GM12878 (cell line): ENCODE data around the gene PHYKPL. TPM values are rescaled to one million over a fixed set of nuclear protein-coding genes. Genes with fewer than 3 reads are reported as not detected.

Source experiments
- ATAC-seq: fragments of 200-7000 bp; cut with Tn5 transposase; 3 replicates; pipeline ENCODE4 v1.9.1; 2020; ENCODE audit warnings: mild to moderate bottlenecking, moderate library complexity
- BruUV-seq: library from RNA; stranded (reverse); fragments of 400-500 nt; replicated peaks from 2 replicates; lab custom pipeline; 2021; lab: Mats Ljungman, UMichigan
- CTCF ChIA-PET: fragments of 300-600 bp; sonication (Branson Sonifier 250); formaldehyde crosslinking; extraction: SDS; loops from one replicate; lab custom pipeline; 2021; ENCODE audit warnings: inconsistent platforms; lab: Yijun Ruan, JAX
- POLR2A ChIA-PET: fragments of 350-600 bp; formaldehyde crosslinking; extraction: SDS; loops from one replicate; lab custom pipeline; 2021; ENCODE audit warnings: inconsistent platforms; lab: Charles Lee
- RAD21 ChIA-PET: fragments of 300-600 bp; sonication (Branson Sonifier 250); formaldehyde crosslinking; loops from one replicate; lab custom pipeline; 2023; ENCODE audit warnings: antibody characterized with exemption; ENCODE audit not compliant: unreplicated experiment; lab: Charles Lee
- SMC1A ChIA-PET: fragments of 300-600 bp; sonication (Branson Sonifier 250); formaldehyde crosslinking; loops from one replicate; lab custom pipeline; 2023; ENCODE audit not compliant: unreplicated experiment, uncharacterized antibody; lab: Charles Lee
- DNase-seq: peaks from one replicate; pipeline ENCODE4 v3.0.0-alpha.2; 2011; ENCODE audit warnings: low read depth, low spot score
- FAIRE-seq: peaks from 3 replicates; lab custom pipeline; 2011; peaks lifted over from hg19 to GRCh38; lab: Jason Lieb, UNC
- H2AFZ ChIP-seq: 2 replicates; pipeline ENCODE4 v1.6.0; 2011; ENCODE audit warnings: low read depth, low read length, control low read depth; ENCODE audit not compliant: control insufficient read depth
- H3K27ac ChIP-seq: 2 replicates; pipeline ENCODE4 v1.5.1; 2011; ENCODE audit warnings: control low read depth; ENCODE audit not compliant: control insufficient read depth, insufficient read depth
- H3K27me3 ChIP-seq, 2 experiments: replicated peaks in 1 of 2; 2 replicates each; pipeline versions ENCODE4 v1.6.0 to v1.6.1; 2011; ENCODE audit warnings: low read length in 1 of 2; ENCODE audit not compliant: control insufficient read depth in 2 of 2, insufficient read depth in 2 of 2
- H3K36me3 ChIP-seq, 2 experiments: 2 replicates each; pipeline ENCODE4 v1.5.1; 2011; ENCODE audit warnings: low read length in 1 of 2; ENCODE audit not compliant: control insufficient read depth in 2 of 2, insufficient read depth in 2 of 2
- H3K4me1 ChIP-seq: 2 replicates; pipeline ENCODE4 v1.6.1; 2011; ENCODE audit warnings: mild to moderate bottlenecking, low read length, moderate library complexity, mixed read lengths; ENCODE audit not compliant: control insufficient read depth, insufficient read depth
- H3K4me2 ChIP-seq: 2 replicates; pipeline ENCODE4 v1.6.0; 2011; ENCODE audit warnings: control low read depth; ENCODE audit not compliant: control insufficient read depth, insufficient read depth
- H3K4me3 ChIP-seq: fragments of 200-600 bp; sonication (generic); 2 replicates; pipeline ENCODE4 v1.5.1; 2016
- H3K79me2 ChIP-seq: 2 replicates; pipeline ENCODE4 v1.6.0; 2011; ENCODE audit warnings: low read length; ENCODE audit not compliant: control insufficient read depth, insufficient read depth
- H3K9ac ChIP-seq: 2 replicates; pipeline ENCODE4 v1.8.0; 2011; ENCODE audit warnings: low read length, control low read depth, mixed read lengths; ENCODE audit not compliant: control insufficient read depth, insufficient read depth
- H3K9me3 ChIP-seq: replicated peaks from 3 replicates; pipeline ENCODE4 v1.5.1; 2011; ENCODE audit warnings: mild to moderate bottlenecking, low read length; ENCODE audit not compliant: control insufficient read depth, insufficient read depth
- H4K20me1 ChIP-seq: 2 replicates; pipeline ENCODE4 v1.6.0; 2011; ENCODE audit not compliant: control insufficient read depth, insufficient read depth
- CBFB ChIP-seq: IDR thresholded peaks from 2 replicates; pipeline ENCODE4 v1.6.1; 2016; ENCODE audit warnings: antibody characterized with exemption, low read depth
- CREB1 ChIP-seq: IDR thresholded peaks from 2 replicates; pipeline ENCODE4 v1.6.1; 2012; ENCODE audit warnings: low read depth, mild to moderate bottlenecking, inconsistent platforms
- MTA3 ChIP-seq: IDR thresholded peaks from 2 replicates; pipeline ENCODE4 v1.6.1; 2012; ENCODE audit warnings: low read length, inconsistent platforms, borderline replicate concordance
- PML ChIP-seq: IDR thresholded peaks from 2 replicates; pipeline ENCODE4 v1.6.1; 2012; ENCODE audit warnings: low read length, inconsistent platforms
- POLR2A ChIP-seq: IDR thresholded peaks from 2 replicates; pipeline ENCODE4 v1.6.1; 2011; ENCODE audit warnings: low read depth, mild to moderate bottlenecking, low read length
- POLR2AphosphoS2 ChIP-seq: IDR thresholded peaks from 2 replicates; pipeline ENCODE4 v1.6.1; 2011; ENCODE audit warnings: low read depth, mild to moderate bottlenecking, low read length, improper control_type of control experiment, moderate library complexity
- POLR2AphosphoS5 ChIP-seq: IDR thresholded peaks from 2 replicates; pipeline ENCODE4 v1.6.1; 2011; ENCODE audit warnings: mild to moderate bottlenecking, low read length, inconsistent platforms
- POU2F2 ChIP-seq: IDR thresholded peaks from 3 replicates; pipeline ENCODE4 v1.6.1; 2011; ENCODE audit warnings: low read depth, mild to moderate bottlenecking, low read length, borderline replicate concordance
- RFX5 ChIP-seq: IDR thresholded peaks from 2 replicates; pipeline ENCODE4 v1.6.1; 2011; ENCODE audit warnings: low read depth, low read length, improper control_type of control experiment
- SMAD5 ChIP-seq: IDR thresholded peaks from 2 replicates; pipeline ENCODE4 v1.6.1; 2016; ENCODE audit warnings: antibody characterized with exemption, low read depth
- TCF7 ChIP-seq: IDR thresholded peaks from 2 replicates; pipeline ENCODE4 v1.6.1; 2014; ENCODE audit warnings: antibody characterized with exemption, borderline replicate concordance
- ZBED1 ChIP-seq: IDR thresholded peaks from 2 replicates; pipeline ENCODE4 v1.6.1; 2016; ENCODE audit warnings: borderline replicate concordance
- ZBTB11 ChIP-seq: fragments of 450-650 bp; formaldehyde crosslinking; IDR thresholded peaks from 2 replicates; pipeline ENCODE4 v1.5.0; 2022; ENCODE audit warnings: mild to moderate bottlenecking, missing genetic modification characterization
- ZNF384 ChIP-seq: IDR thresholded peaks from 2 replicates; pipeline ENCODE4 v1.6.1; 2012; ENCODE audit warnings: low read depth, mild to moderate bottlenecking, low read length, improper control_type of control experiment, borderline replicate concordance
- WGBS: methylation state at CpG from one replicate; pipeline ENCODE4 v1.1.6; 2016; ENCODE audit warnings: low lambda C conversion rate; ENCODE audit not compliant: insufficient replicate concordance, insufficient coverage; ENCODE audit errors: missing lambda C conversion rate; 5-methylcytosine and 5-hydroxymethylcytosine counted together
- in situ Hi-C: fragments of 300-500 bp; cut with MboI; formaldehyde crosslinking; loops from 9 replicates; pipeline ENCODE4 v1.14.3; 2018; ENCODE audit warnings: mixed read lengths
- intact Hi-C: fragments of 100-400 bp; cut with micrococcal nuclease; formaldehyde crosslinking; loops from one replicate; pipeline ENCODE4 v1.14.2; 2022; ENCODE audit not compliant: unreplicated experiment
- polyA plus RNA-seq, 11 experiments: library from polyadenylated mRNA; depleted of rRNA in 4 of 11; unstranded in 6 of 11; stranded (reverse) in 5 of 11; fragments of >200 nt; fragmentation: Nextera tagmentation in 4 of 11; fragmentation: Illumina TruSeq in 1 of 11; extraction: Ambion mirVana in 4 of 11; extraction: Trizol in 1 of 11; gene quantifications; 1 replicate in 1 of 11; 2 replicates in 10 of 11; pipeline versions ENCODE4 v1.2.1 to v1.2.3, GENCODE V29; 2011 to 2016; ENCODE audit warnings: inconsistent platforms in 2 of 11, missing spikeins in 2 of 11, low read depth in 1 of 11
- total RNA-seq, 4 experiments: library from RNA; depleted of rRNA in 3 of 4; stranded (reverse); fragments of >200 nt in 3 of 4; fragmentation: Illumina TruSeq in 1 of 4; extraction: Trizol in 1 of 4; gene quantifications; 2 replicates each; pipeline versions ENCODE4 v1.2.1 to v1.2.3, GENCODE V29; 2013 to 2021
- TF ChIP-seq, protein P1 (sequence below): fragments of 150-350 bp; IDR thresholded peaks from 2 replicates; pipeline ENCODE4 v1.6.1; 2014; ENCODE audit warnings: mild to moderate bottlenecking, low read depth, low read length

Gene PHYKPL
- total and polyA plus RNA-seq, 10 of the 15 experiments (the other 5 are each of a cell fraction or from before 2014, with no cell fraction given): 4.5 to 53.9 (median 25.6) TPM

DNA sequence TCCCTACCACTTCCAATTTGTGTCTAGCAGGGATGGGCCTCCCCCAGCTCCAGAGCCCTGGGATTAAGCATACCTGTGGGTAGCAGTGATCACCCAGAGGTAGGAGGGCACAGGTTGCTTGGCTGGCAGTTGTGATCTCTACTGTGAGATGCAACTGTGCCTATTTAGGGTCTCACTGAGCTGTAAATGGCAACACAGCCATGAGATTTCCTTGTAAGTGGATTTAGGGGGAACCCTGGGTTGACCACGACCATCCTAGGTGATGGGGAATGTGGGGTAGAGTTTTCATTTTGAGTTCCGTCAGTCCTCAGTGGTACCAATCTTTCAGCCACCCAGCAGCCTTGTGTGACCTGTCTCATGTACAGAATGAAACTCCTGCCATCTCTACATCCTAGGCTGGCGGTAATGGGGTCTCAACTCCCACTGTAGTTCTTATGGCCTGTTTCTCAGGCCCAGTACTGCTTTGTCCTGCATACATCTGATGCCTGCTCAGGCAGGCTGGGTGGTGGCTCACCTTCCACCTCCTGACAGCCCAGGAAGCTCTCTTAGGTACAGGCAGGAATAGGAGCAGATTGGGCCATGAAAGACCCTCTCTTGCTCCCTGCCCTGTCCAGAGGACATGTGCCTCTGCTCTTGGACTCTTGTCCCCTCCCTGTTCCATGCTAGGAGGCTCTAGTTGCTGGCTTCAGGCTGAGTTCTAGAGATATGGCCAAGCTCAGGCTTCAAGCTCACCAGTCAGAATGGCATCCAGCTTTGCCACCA, 20.2 kb downstream of the PHYKPL start:
- Histone ChIP-seq H3K9ac (no peak overlapping the region), H3K4me2 (no peak overlapping the region), H4K20me1 (peaks cover 8% of the 10 kb centered on the region), H3K27me3 (no peaks in the 10 kb centered on the region), H3K4me1 (peaks cover 6% of the 10 kb centered on the region), H3K79me2 (peaks cover 26% of the 10 kb centered on the region), H2AFZ (no peak overlapping the region), H3K4me3 (no peak overlapping the region), H3K9me3 (no peaks in the 10 kb centered on the region), H3K27ac (no peak overlapping the region), H3K36me3 (peaks cover 57 to 58% of the 10 kb centered on the region in 2 experiments)
- in situ Hi-C loops: no loop called here
- ChIA-PET CTCF (no interaction called here), RAD21 (no interaction called here), SMC1A (no interaction called here), POLR2A (interaction anchor here (2.0 kb wide), 1 partner anchor 20 kb away, joined by 4 read pairs; the partner anchor contains the start of gene PHYKPL)
- TF ChIP-seq ZBTB11 (CRISPR knock-in tag) (no peak), POLR2AphosphoS2 (peak; percentile 21), POU2F2 (0 out of 3 replicates have a peak, but pooled peaks have one; percentile 30), RFX5 (no peak), CREB1 (0 out of 2 replicates have a peak, but pooled peaks have one; percentile 6), MTA3 (0 out of 2 replicates have a peak, but pooled peaks have one; percentile 6), SMAD5 (peak; percentile 56), POLR2A (peak; percentile 24), ZBED1 (0 out of 2 replicates have a peak, but pooled peaks have one; percentile 1), CBFB (0 out of 2 replicates have a peak, but pooled peaks have one; percentile 49), POLR2AphosphoS5 (peak; percentile 70; the same call in 1 of the 2 replicates), PML (0 out of 2 replicates have a peak, but pooled peaks have one; percentile 0), ZNF384 (no peak), TCF7 (no peak)
- TF ChIP-seq, protein P1, sequence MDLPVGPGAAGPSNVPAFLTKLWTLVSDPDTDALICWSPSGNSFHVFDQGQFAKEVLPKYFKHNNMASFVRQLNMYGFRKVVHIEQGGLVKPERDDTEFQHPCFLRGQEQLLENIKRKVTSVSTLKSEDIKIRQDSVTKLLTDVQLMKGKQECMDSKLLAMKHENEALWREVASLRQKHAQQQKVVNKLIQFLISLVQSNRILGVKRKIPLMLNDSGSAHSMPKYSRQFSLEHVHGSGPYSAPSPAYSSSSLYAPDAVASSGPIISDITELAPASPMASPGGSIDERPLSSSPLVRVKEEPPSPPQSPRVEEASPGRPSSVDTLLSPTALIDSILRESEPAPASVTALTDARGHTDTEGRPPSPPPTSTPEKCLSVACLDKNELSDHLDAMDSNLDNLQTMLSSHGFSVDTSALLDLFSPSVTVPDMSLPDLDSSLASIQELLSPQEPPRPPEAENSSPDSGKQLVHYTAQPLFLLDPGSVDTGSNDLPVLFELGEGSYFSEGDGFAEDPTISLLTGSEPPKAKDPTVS: no peak
- DNase-seq (no peak), FAIRE-seq (no peak), ATAC-seq (peak; percentile 2)
- intact Hi-C loops: no loop called here
- 61% methylated on average over 3 of the region's 3 CpGs for WGBS
- no TSS peak for BruUV-seq
